Ectodermal cell (in vitro differentiated cells): ENCODE measurements around the gene GATAD1.
"Not testable (repeated sequence)": the region's sequence is repeated elsewhere in the genome, so short reads cannot be mapped to it uniquely, and the experiment has no call there.

Source experiments
- H3K27ac ChIP-seq: 2 replicates; pipeline ENCODE4 v1.7.0; 2013; ENCODE audit warnings: mild to moderate bottlenecking, low read depth, low read length; ENCODE audit not compliant: insufficient read depth, poor library complexity, severe bottlenecking
- H3K27me3 ChIP-seq: 2 replicates; pipeline ENCODE4 v1.7.0; 2013; ENCODE audit warnings: mild to moderate bottlenecking, low read length; ENCODE audit not compliant: insufficient read depth, control insufficient read depth, poor library complexity, severe bottlenecking
- H3K36me3 ChIP-seq: one replicate; pipeline ENCODE4 v1.7.0; 2013; ENCODE audit warnings: low read length; ENCODE audit not compliant: control insufficient read depth, insufficient read depth
- H3K4me1 ChIP-seq: one replicate; pipeline ENCODE4 v1.7.0; 2013; ENCODE audit warnings: low read length; ENCODE audit not compliant: control insufficient read depth, insufficient read depth
- H3K4me3 ChIP-seq: 2 replicates; pipeline ENCODE4 v1.7.0; 2013; ENCODE audit warnings: low read depth, low read length, control low read depth; ENCODE audit not compliant: insufficient read depth
- H3K9me3 ChIP-seq: 2 replicates; pipeline ENCODE4 v1.7.0; 2013; ENCODE audit warnings: mild to moderate bottlenecking, low read length, moderate library complexity; ENCODE audit not compliant: control insufficient read depth
- WGBS, 2 experiments: methylation state at CpG; one replicate each; pipeline ENCODE4 v1.1.7; 2013; ENCODE audit warnings: missing lambda C conversion rate in 2 of 2; 5-methylcytosine and 5-hydroxymethylcytosine counted together

GATAD1 gene

GRCh38 chr7:92461027-92462003 is 14.0 kb downstream of the GATAD1 start:
- Histone ChIP-seq H3K4me3 (no peak overlapping the region), H3K4me1 (no peaks in the 10 kb centered on the region), H3K27me3 (no peaks in the 10 kb centered on the region), H3K36me3 (peaks cover 6% of the 10 kb centered on the region), H3K9me3 (no peaks in the 10 kb centered on the region), H3K27ac (no peak overlapping the region)
- 79 to 83% methylated on average over 8 of the region's 8 CpGs for WGBS, 2 experiments

DNA sequence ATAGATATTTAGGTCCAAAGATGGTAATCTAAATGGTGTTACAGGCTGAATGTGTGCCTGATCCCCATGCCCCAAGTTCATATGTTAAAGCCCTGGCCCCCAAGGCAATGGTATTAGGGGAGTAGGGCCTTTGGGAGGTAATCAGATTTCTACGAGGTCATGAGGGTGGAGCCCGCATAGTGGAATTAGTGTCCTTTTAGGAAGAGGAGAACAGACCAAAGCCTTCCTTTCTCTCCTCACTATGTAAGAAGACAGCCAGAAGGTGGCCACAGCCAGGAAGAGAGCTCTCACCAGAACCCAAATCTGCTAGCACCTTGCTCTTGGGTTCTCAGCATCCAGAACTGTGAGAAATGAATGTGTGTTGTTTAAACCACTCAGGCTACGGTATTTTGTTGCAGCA is 15.3 kb downstream of the GATAD1 start:
- 97 to 99% methylated on average over 3 of the region's 3 CpGs for WGBS, 2 experiments
- Histone ChIP-seq H3K27ac (no peak overlapping the region), H3K4me1 (no peaks in the 10 kb centered on the region), H3K9me3 (no peaks in the 10 kb centered on the region), H3K4me3 (no peak overlapping the region), H3K36me3 (no peaks in the 10 kb centered on the region), H3K27me3 (no peaks in the 10 kb centered on the region)

DNA sequence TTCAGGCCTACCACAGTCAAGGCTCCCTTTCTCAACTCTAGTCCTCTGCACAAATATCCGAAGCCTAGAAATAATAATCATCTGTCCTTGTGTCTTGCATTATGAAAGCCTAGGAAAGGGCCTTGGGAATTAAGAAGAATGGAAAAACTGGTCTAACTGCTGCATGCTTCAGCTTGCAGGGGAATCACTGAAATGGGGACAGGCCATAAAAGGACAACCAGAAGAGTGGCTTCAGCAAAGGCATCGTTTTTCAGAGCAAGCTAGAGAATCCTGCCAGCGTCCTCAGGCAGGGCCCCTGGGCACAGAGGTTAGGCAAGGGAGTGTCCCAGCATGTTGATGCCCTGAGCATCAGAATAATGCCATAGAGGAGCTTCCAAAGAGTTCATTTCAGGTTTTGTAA is 17.2 kb downstream of the GATAD1 start:
- WGBS, 2 experiments = 81 to 86% methylated on average over 3 of the region's 3 CpGs
- Histone ChIP-seq H3K27me3 (no peaks in the 10 kb centered on the region), H3K27ac (no peak overlapping the region), H3K9me3 (no peaks in the 10 kb centered on the region), H3K4me1 (no peaks in the 10 kb centered on the region), H3K36me3 (no peaks in the 10 kb centered on the region), H3K4me3 (no peak overlapping the region)

DNA sequence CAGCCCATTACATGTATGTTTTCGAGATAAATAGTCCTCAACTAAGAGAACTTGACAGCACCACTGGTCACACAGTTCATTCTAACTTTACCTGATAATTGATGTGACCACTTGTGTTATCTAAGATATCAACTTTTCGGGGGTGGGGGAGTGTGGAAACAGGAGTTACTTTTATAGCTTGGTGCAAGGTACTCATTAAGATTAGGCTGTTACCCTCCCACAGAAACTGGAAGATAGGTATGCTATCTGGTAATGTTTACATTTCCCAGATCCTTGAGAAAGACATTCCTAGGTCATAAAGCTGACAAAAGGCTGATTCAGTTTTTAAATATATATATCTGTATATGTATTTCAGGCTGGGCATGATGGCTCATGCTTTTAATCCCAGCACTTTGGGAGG is 19.4 kb downstream of the GATAD1 start:
- Histone ChIP-seq H3K27ac (no peak overlapping the region), H3K4me3 (no peak overlapping the region), H3K36me3 (no peaks in the 10 kb centered on the region), H3K9me3 (no peaks in the 10 kb centered on the region), H3K27me3 (no peaks in the 10 kb centered on the region), H3K4me1 (no peaks in the 10 kb centered on the region)
- WGBS, 2 experiments = 88 to 98% methylated on average over 2 of the region's 2 CpGs

DNA sequence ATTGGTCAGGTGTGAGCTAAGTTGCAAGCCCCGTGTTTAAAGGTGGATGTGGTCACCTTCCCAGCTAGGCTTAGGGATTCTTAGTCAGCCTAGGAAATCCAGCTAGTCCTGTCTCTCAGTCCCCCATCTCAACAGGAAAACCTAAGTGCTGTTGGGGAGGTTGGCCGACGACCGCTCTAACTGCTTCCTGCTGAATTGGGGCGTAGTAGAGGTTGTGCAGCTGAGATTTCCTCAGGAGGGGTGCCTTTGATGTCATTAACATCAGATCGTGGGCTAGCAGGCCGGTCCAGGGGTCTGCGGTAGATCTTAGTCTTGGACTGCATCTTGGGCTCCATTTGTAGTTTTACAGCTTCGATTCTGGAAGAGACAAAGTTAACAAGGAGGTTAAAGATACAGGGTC is 21.3 kb downstream of the GATAD1 start:
- 95 to 99% methylated on average over 8 of the region's 9 CpGs for WGBS, 2 experiments
- not testable (repeated sequence) for H3K36me3 ChIP-seq, H3K27ac ChIP-seq, H3K4me1 ChIP-seq, H3K9me3 ChIP-seq, H3K4me3 ChIP-seq, H3K27me3 ChIP-seq

- not testable (repeated sequence) for H3K4me3 ChIP-seq, H3K27me3 ChIP-seq, H3K9me3 ChIP-seq, H3K36me3 ChIP-seq, H3K27ac ChIP-seq, H3K4me1 ChIP-seq
- WGBS, 2 experiments = 93 to 96% methylated on average over 10 of the region's 10 CpGs
Observed at GRCh38 chr7:92473989-92474388, 26.7 kb downstream of the GATAD1 start.

DNA sequence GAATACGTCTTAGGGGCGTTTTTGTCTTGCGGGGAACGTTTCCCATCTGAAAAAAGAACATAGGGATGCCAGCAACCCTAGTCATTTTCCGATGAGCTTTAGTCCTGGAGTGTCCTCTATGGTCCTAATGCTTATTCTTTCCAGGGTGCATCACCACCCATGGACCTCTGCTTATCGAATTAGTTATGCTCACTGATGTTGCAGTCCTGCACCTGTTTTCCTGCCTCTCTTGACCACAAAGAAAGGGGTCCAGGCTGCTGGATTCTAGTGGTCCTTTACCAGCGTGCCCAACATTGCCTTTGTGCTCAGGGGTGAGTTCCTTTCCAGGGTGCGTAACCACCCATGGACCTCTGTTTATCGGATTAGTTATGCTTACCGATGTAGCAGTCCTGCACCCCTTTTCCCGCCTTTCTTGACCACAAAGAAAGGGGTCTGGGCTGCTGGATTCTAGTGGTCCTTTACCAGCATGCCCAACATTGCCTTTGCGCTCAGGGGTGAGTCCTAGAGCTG is 28.0 kb downstream of the GATAD1 start:
- H3K4me3 ChIP-seq, H3K9me3 ChIP-seq, H3K36me3 ChIP-seq, H3K4me1 ChIP-seq, H3K27ac ChIP-seq, H3K27me3 ChIP-seq: not testable (repeated sequence)
- 90 to 92% methylated on average over 12 of the region's 12 CpGs for WGBS, 2 experiments

GRCh38 chr7:92475851-92476590 is 28.7 kb downstream of the GATAD1 start:
- 89 to 92% methylated on average over 10 of the region's 11 CpGs for WGBS, 2 experiments
- not testable (repeated sequence) for H3K4me3 ChIP-seq, H3K9me3 ChIP-seq, H3K36me3 ChIP-seq, H3K27ac ChIP-seq, H3K27me3 ChIP-seq, H3K4me1 ChIP-seq

GRCh38 chr7:92477681-92478080 is 30.4 kb downstream of the GATAD1 start, which contains the start of gene ERVW-1:
TSS of gene ERVW-1 (minus strand) at chr7:92477946. CDS start at chr7:92470381, 7,565 bp downstream.
- WGBS, 2 experiments = 93 to 96% methylated on average over 11 of the region's 11 CpGs
- H3K27me3 ChIP-seq, H3K4me3 ChIP-seq, H3K9me3 ChIP-seq, H3K36me3 ChIP-seq, H3K27ac ChIP-seq, H3K4me1 ChIP-seq: not testable (repeated sequence)

GRCh38 chr7:92478095-92478494 is 30.8 kb downstream of the GATAD1 start:
- Histone ChIP-seq H3K4me3 (no peak overlapping the region), H3K27me3 (no peaks in the 10 kb centered on the region), H3K27ac (no peak overlapping the region), H3K36me3 (no peaks in the 10 kb centered on the region), H3K4me1 (no peaks in the 10 kb centered on the region), H3K9me3 (no peaks in the 10 kb centered on the region)
- 94% methylated on average over 9 of the region's 9 CpGs for WGBS, 2 experiments
